Measurements from ENCODE around the gene OBSCN.
A peak's percentile ranks its signal among the peaks of the same experiment; 100 is the strongest.

The OBSCN gene

GRCh38 chr1:228356897-228357680 is 149.2 kb downstream of the OBSCN start:
- Histone ChIP-seq H3K4me1 (ENCODE audit: control insufficient read depth, insufficient read depth, low read depth, low read length) (no peaks in the 10 kb centered on the region), H2BK5ac (ENCODE audit: low read depth, low read length, poor library complexity, severe bottlenecking) (no peak overlapping the region), H3K36me3 (ENCODE audit: control insufficient read depth in 1 of 2, insufficient read depth in 2 of 2, low read depth in 1 of 2, low read length in 2 of 2) (peaks cover 0 to 3% of the 10 kb centered on the region in 2 experiments), H3K4me2 (ENCODE audit: low read length, poor library complexity, severe bottlenecking) (no peak overlapping the region), H3K9me3 (ENCODE audit: control insufficient read depth, low read length) (no peaks in the 10 kb centered on the region), H4K8ac (ENCODE audit: low read length) (no peak overlapping the region), H3K4ac (ENCODE audit: low read depth in 1 of 2, low read length in 2 of 2) (no peak overlapping the region), H2BK120ac (ENCODE audit: low read depth, low read length) (no peak overlapping the region), H2AK5ac (ENCODE audit: low read length, severe bottlenecking) (no peak overlapping the region), H2AFZ (ENCODE audit: low read depth, low read length) (no peak overlapping the region), H3K23ac (ENCODE audit: low read length in 2 of 2) (no peak overlapping the region), H3K27me3 (ENCODE audit: control insufficient read depth in 1 of 2, insufficient read depth in 1 of 2, low read length in 2 of 2) (peaks cover 4 to 13% of the 10 kb centered on the region in 2 experiments), H2BK12ac (ENCODE audit: low read length in 2 of 2) (no peak overlapping the region), H3K4me3 (ENCODE audit: insufficient read depth in 1 of 2, low read depth in 1 of 2, low read length in 2 of 2) (no peak overlapping the region), H2BK15ac (ENCODE audit: low read depth, poor library complexity, severe bottlenecking) (no peak overlapping the region), H3K79me1 (replicated peaks; ENCODE audit: low read length, poor library complexity, severe bottlenecking) (no peaks in the 10 kb centered on the region), H4K91ac (ENCODE audit: low read length) (no peak overlapping the region), H3K9ac (ENCODE audit: low read length) (no peak overlapping the region), H3K18ac (ENCODE audit: low read depth in 1 of 2, low read length in 2 of 2) (no peak overlapping the region), H3K14ac (ENCODE audit: low read length in 2 of 2) (no peak overlapping the region), H3K27ac (ENCODE audit: low read length, poor library complexity, severe bottlenecking) (no peak overlapping the region)
- no peak for DNase-seq
- 80% methylated on average over 6 of the region's 8 CpGs for WGBS

GRCh38 chr1:228358039-228358763 is 150.4 kb downstream of the OBSCN start:
- DNase-seq, result no peak
- H3K4me3 ChIP-seq (ENCODE audit: insufficient read depth in 1 of 2, low read depth in 1 of 2, low read length in 2 of 2), result no peak overlapping the region
- H3K23ac ChIP-seq (ENCODE audit: low read length in 2 of 2), result no peak overlapping the region
- H4K8ac ChIP-seq (ENCODE audit: low read length), result no peak overlapping the region
- H3K36me3 ChIP-seq (ENCODE audit: control insufficient read depth in 1 of 2, insufficient read depth in 2 of 2, low read depth in 1 of 2, low read length in 2 of 2), result peaks cover 0 to 3% of the 10 kb centered on the region in 2 experiments
- H3K18ac ChIP-seq (ENCODE audit: low read depth in 1 of 2, low read length in 2 of 2), result no peak overlapping the region
- H3K27me3 ChIP-seq (ENCODE audit: control insufficient read depth in 1 of 2, insufficient read depth in 1 of 2, low read length in 2 of 2), result peaks cover 4 to 15% of the 10 kb centered on the region in 2 experiments
- H3K4ac ChIP-seq (ENCODE audit: low read depth in 1 of 2, low read length in 2 of 2), result no peak overlapping the region
- H2BK120ac ChIP-seq (ENCODE audit: low read depth, low read length), result no peak overlapping the region
- H2BK12ac ChIP-seq (ENCODE audit: low read length in 2 of 2), result no peak overlapping the region
- H3K9ac ChIP-seq (ENCODE audit: low read length), result no peak overlapping the region
- no peaks in the 10 kb centered on the region for H3K4me1 ChIP-seq (ENCODE audit: control insufficient read depth, insufficient read depth, low read depth, low read length)
- no peak overlapping the region for H4K91ac ChIP-seq (ENCODE audit: low read length)
- H2BK5ac ChIP-seq (ENCODE audit: low read depth, low read length, poor library complexity, severe bottlenecking), result no peak overlapping the region
- H3K27ac ChIP-seq (ENCODE audit: low read length, poor library complexity, severe bottlenecking), result no peak overlapping the region
- H3K9me3 ChIP-seq (ENCODE audit: control insufficient read depth, low read length), result no peaks in the 10 kb centered on the region
- no peak overlapping the region for H2BK15ac ChIP-seq (ENCODE audit: low read depth, poor library complexity, severe bottlenecking)
- no peaks in the 10 kb centered on the region for H3K79me1 ChIP-seq (replicated peaks; ENCODE audit: low read length, poor library complexity, severe bottlenecking)
- 75% methylated on average over 4 of the region's 4 CpGs for WGBS
- H2AFZ ChIP-seq (ENCODE audit: low read depth, low read length), result no peak overlapping the region
- peak overlapping the region in 1 of 2 experiments; percentile 11 for H3K14ac ChIP-seq (ENCODE audit: low read length in 2 of 2)
- H2AK5ac ChIP-seq (ENCODE audit: low read length, severe bottlenecking), result no peak overlapping the region
- no peak overlapping the region for H3K4me2 ChIP-seq (ENCODE audit: low read length, poor library complexity, severe bottlenecking)

GRCh38 chr1:228358764-228359612 is 151.1 kb downstream of the OBSCN start:
- Histone ChIP-seq H2BK15ac (ENCODE audit: low read depth, poor library complexity, severe bottlenecking) (no peak overlapping the region), H3K4me2 (ENCODE audit: low read length, poor library complexity, severe bottlenecking) (no peak overlapping the region), H3K36me3 (ENCODE audit: control insufficient read depth in 1 of 2, insufficient read depth in 2 of 2, low read depth in 1 of 2, low read length in 2 of 2) (peaks cover 0 to 3% of the 10 kb centered on the region in 2 experiments), H2BK5ac (ENCODE audit: low read depth, low read length, poor library complexity, severe bottlenecking) (no peak overlapping the region), H3K9me3 (ENCODE audit: control insufficient read depth, low read length) (no peaks in the 10 kb centered on the region), H3K18ac (ENCODE audit: low read depth in 1 of 2, low read length in 2 of 2) (no peak overlapping the region), H3K4ac (ENCODE audit: low read depth in 1 of 2, low read length in 2 of 2) (no peak overlapping the region), H3K23ac (ENCODE audit: low read length in 2 of 2) (no peak overlapping the region), H3K79me1 (replicated peaks; ENCODE audit: low read length, poor library complexity, severe bottlenecking) (no peaks in the 10 kb centered on the region), H4K91ac (ENCODE audit: low read length) (no peak overlapping the region), H2AFZ (ENCODE audit: low read depth, low read length) (no peak overlapping the region), H2BK120ac (ENCODE audit: low read depth, low read length) (no peak overlapping the region), H3K9ac (ENCODE audit: low read length) (no peak overlapping the region), H3K27me3 (ENCODE audit: control insufficient read depth in 1 of 2, insufficient read depth in 1 of 2, low read length in 2 of 2) (peaks cover 4 to 16% of the 10 kb centered on the region in 2 experiments), H4K8ac (ENCODE audit: low read length) (no peak overlapping the region), H3K4me1 (ENCODE audit: control insufficient read depth, insufficient read depth, low read depth, low read length) (no peaks in the 10 kb centered on the region), H3K14ac (ENCODE audit: low read length in 2 of 2) (peak overlapping the region in 1 of 2 experiments; percentile 42), H3K27ac (ENCODE audit: low read length, poor library complexity, severe bottlenecking) (no peak overlapping the region), H2BK12ac (ENCODE audit: low read length in 2 of 2) (no peak overlapping the region), H2AK5ac (ENCODE audit: low read length, severe bottlenecking) (no peak overlapping the region), H3K4me3 (ENCODE audit: insufficient read depth in 1 of 2, low read depth in 1 of 2, low read length in 2 of 2) (no peak overlapping the region)
- 90% methylated on average over 17 of the region's 19 CpGs for WGBS
- no peak for DNase-seq
